HG02798 (cell line): ENCODE data around the gene QRICH1.
"Not testable (repeated sequence)": the region's sequence is repeated elsewhere in the genome, so short reads cannot be mapped to it uniquely, and the experiment has no call there.

ENCODE experiments used
- ATAC-seq: cut with Tn5 transposase; IDR thresholded peaks from one replicate; pipeline ENCODE4 v1.9.1; 2021; ENCODE audit warnings: mild to moderate bottlenecking; ENCODE audit not compliant: unreplicated experiment, poor library complexity

QRICH1 gene

DNA sequence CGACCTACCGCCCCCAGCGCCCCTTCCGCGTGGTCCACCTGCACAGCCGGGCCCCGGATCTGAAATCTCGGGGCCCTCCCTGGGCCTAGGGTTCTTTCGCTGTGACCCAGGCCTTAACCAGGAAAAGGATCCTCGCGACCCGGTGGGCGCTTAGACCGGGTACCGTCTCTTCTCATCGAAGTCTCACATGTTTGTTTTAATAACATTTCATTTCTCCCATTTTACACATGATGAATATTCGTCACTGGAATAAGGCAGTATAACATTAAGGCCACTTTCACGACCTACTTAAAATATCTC lies 75.2 kb downstream of the QRICH1 start:
- ATAC-seq: no peak

DNA sequence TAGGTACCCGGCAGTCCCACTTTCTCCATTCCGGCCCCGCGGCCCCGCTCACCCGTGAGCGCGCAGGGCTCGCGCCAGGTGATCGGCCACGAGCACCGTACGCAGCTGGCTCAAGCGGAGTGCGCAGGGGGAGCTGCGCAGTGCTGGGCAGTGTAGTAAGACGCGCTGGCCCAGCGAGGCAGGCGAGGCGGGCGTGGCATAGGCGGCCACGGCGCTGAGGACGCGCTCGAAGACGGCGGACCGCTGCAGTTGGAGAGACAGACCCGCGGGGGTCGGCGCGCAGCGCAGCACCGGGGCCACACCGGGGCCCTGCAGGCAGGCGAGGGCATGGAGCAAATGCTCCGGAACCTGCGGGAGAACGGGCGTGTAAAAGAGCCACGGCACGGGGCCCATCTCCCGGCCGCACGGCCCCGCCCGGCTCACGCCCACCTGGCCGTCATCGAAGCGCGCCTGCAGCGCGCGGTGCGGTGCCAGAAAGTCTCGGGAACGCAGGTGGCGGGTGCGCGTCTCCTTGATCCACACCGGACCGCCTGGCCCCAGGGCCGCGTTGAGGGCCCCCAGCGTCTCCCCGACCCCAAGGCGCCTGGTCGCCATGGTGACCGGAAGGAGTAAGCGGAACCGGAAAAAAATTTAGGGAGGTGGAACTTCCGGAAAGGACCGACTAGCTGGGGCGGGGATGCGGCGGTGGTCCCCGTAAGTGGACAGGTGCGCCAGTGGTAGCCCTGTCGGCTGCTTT lies 75.7 kb downstream of the QRICH1 start, which contains the start of gene DALRD3:
Gene DALRD3, minus strand, starts transcription at position 610 of the 736 bp plus-strand sequence. Its CDS starts 16 bp downstream, at position 594.
- no peak for ATAC-seq

DNA sequence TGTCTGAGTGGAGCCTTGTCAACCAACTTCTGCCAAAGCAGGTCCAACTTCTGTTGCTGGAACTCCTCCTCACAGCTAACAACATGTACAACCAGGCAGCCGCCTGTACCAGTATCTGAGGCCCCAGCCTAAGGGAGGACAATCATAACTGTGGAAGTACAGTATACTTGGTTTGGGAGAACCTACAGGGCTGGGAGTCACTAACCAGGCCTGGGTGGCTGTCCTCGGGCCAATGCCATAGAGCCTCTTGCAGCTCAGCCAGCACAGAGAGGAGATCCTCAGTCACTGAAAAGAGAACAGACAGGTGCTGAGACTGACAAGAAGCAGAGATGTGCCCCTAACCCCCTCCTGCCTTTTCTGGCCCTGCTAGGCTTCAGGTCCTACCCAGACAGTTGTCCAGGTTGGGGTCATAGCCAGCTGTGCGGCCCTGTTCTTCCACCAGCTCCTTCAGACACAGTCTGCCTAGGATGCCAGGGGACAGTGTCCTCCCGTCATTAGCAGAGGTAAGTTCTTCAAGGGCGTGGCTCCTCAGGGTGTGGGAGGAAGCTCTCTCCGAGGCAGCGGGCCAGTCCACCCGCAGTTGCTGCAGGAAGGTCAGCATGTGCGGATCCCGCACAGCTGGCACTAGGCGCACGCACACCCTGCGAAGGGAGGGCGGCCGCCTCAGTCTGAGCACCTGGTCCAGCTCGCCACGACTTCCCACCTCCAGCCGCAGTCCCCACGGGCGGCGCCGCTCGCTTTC lies 76.5 kb downstream of the QRICH1 start:
- ATAC-seq: no peak

DNA sequence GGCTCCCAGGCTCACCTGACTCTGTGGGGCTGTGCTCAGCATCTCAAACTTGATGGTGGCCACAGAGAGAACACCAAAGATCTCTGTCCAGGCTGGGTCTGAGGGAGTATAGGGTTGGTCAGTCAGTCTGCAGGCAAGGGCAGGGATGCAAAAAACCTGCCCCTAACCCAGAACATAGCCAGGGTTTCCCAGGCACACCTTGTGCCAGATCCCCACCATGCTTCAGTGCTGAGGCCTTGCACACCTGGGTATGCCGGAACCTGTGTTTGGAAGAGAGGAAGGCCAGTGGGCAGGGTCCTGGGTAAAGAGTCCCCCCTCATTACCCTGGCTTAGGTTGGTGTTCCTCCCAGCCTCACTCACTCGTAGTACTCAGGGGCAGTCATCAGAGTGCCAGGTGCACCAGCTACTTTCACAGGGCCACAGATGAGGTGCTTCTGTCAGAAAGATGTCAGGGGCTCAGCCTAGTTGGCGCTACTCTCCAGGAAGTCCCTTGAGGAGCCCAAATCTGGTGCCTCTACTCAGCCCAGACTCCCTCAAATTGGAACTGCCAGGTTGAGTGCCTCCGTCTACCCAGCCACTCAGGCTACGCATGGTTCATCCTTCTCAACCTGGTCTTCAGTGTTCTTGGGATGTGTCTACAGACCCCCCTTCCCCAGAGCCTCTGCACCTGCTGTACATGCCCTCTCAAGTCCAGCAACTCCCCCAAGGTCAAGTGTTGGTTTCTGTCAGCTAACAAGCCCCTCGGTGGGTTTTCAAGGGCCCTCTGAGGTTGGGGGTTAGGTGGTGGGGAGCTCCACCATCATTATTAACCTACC lies 77.2 kb downstream of the QRICH1 start:
- ATAC-seq: no peak

DNA sequence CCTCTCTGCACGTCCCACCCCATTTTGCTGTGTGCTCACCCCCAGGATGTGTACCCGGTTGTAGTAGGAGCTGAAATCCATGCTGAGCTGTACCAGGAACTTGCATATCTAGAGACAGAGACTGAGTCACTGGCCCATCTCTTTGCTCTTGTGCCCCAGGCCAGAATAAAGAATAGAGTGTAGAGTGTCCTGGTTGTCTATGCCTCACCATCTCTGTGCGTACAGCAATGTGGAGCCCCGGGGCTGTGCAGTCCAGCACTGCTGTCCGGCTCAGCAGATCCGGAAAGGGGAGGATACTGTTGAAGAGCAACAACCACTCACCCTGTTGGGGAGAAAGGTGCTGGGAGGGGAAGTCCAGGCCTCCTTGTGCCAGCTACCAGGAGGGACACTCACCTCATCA lies 78.1 kb downstream of the QRICH1 start:
- ATAC-seq: no peak

DNA sequence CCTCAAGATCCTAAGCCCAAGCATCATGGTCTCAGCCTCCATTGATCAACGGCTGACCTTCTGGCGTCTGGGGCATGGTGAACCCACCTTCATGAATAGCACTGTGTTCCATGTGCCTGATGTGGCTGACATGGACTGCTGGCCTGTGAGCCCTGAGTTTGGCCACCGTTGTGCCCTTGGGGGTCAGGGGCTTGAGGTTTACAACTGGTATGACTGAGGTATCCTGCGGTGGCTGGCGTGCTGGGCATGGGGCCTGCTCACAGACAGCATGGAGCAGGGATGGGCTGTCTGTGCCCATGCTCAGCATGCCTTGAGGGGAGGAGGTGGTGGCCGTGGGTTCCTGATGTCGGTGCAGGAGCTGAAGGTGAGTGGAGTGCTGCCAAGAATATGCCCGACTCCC lies 78.8 kb downstream of the QRICH1 start:
- ATAC-seq: no peak

DNA sequence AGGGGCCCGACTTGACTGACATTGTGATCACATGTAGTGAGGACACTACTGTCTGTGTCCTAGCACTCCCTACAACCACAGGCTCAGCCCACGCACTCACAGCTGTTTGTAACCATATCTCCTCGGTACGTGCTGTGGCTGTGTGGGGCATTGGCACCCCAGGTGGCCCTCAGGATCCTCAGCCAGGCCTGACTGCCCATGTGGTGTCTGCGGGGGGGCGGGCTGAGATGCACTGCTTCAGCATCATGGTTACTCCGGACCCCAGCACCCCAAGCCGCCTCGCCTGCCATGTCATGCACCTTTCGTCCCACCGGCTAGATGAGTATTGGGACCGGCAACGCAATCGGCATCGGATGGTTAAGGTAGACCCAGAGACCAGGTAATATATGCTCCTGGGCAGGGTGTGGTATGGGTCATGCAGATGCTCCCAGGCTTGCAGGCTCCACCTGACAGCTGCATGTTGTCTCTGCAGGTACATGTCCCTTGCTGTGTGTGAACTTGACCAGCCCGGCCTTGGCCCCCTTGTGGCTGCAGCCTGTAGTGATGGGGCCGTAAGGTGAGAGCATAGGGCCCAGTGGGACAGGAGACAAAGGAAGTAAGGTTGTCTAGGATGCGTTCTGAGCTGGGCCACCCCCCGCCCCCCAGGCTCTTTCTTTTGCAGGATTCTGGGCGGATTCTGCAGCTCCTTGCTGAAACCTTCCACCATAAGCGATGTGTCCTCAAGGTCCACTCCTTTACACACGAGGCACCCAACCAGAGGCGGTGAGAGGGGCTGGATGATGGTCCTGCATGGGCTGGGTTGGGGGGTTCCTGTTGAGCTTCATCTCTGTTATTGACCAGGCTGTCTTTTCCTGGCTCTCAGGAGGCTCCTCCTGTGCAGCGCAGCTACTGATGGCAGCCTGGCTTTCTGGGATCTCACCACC lies 79.9 kb downstream of the QRICH1 start:
- ATAC-seq: no peak

DNA sequence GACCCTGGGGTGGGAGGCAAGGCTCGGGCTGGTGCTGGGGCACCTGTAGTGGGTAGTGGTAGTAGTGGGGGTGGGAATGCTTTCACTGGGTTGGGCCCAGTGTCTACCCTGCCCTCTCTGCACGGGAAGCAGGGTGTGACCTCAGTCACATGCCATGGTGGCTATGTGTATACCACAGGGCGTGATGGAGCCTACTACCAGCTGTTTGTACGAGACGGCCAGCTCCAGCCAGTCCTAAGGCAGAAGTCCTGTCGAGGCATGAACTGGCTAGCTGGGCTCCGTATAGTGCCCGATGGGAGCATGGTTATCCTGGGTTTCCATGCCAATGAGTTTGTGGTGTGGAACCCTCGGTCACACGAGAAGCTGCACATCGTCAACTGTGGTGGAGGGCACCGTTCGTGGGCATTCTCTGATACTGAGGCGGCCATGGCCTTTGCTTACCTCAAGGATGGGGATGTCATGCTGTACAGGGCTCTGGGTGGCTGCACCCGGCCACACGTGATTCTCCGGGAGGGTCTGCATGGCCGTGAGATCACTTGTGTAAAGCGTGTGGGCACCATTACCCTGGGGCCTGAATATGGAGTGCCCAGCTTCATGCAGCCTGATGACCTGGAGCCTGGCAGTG lies 80.6 kb downstream of the QRICH1 start:
- ATAC-seq: no peak

DNA sequence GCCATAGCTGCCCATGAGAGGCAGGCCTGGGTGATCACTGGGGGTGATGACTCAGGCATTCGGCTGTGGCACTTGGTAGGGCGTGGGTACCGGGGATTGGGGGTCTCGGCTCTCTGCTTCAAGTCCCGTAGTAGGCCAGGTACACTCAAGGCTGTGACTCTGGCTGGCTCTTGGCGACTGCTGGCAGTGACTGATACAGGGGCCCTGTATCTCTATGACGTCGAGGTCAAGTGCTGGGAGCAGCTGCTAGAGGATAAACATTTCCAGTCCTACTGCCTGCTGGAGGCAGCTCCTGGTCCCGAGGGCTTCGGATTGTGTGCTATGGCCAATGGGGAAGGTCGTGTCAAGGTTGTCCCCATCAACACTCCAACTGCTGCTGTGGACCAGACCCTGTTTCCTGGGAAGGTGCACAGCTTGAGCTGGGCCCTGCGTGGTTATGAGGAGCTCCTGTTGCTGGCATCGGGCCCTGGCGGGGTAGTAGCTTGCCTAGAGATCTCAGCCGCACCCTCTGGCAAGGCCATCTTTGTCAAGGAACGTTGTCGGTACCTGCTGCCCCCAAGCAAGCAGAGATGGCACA lies 81.3 kb downstream of the QRICH1 start:
- ATAC-seq: no peak

DNA sequence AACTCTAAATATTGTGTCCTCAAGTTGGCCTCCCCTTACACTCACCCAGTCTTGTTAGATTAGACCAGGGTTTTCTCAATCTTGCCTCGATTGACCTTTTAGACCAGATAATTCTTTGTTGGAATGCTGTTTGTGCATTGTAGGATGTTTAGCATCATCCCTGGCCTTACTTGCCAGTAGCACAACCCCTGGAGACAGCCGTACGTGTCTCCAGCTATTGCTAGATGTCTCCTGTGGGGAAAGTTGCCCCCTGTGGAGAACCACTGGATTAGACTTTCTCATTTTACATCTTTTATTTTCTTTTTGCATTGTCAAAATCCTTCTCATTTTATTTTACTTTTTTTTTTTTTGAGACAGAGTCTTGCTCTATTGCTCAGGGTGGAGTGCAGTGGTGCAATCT lies 84.5 kb downstream of the QRICH1 start:
- ATAC-seq: no peak

DNA sequence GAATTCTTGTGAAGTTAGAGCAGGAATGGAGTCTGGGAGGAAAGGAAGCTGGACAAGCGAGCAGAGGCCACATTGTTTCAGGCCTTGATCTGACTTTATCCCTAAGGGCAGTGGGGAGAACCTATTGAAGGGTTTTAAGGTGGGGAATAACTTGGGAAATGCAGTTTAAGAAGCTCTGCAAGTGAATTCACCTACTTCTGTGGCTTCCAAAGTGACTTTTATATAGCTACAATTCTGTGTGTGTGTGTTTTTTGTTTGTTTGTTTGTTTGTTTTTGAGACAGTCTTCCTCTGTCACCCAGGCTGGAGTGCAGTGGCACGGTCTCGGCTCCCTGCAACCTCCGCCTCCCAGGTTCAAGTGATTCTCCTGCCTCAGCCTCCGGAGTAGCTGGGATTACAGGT lies 85.2 kb downstream of the QRICH1 start:
- ATAC-seq: not testable (repeated sequence)

DNA sequence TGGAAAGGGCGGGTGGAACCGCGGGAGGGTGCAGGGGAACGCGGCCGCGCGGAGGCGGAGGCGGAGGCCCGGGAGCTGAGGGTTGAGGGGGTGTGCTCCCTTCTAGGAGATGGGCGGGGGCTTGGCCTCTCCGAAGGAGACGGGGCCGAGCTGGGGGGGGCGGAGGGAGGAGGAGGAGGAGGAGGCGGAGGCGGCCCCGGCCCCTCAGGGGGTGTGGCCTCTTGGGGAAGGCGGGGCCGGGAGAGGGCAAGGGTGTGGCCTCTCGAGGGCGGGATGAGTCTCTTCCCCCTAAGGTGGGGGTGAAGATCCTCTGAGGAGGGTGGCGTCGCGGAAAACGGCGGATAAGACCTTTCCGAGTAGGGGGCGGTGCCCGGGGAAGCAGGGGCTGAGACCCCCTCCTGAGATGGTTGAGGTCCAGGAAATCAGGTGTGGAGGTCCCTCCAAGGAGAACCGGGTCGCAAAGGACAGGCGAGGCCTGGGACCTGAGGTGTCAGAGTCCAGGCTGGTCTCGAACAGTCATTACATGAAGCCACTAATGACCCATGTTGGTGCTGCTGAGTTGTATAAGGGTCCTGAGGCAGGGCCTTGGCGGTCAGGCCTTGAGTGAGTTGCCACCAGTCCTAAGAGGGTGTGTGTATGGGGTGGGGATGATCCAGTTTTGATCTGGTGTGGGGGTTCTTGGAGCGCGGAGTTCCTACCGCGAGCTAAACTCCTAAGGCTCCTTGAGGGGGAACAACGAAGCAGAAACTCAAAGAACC lies 85.9 kb downstream of the QRICH1 start:
- peak; percentile 40 for ATAC-seq

DNA sequence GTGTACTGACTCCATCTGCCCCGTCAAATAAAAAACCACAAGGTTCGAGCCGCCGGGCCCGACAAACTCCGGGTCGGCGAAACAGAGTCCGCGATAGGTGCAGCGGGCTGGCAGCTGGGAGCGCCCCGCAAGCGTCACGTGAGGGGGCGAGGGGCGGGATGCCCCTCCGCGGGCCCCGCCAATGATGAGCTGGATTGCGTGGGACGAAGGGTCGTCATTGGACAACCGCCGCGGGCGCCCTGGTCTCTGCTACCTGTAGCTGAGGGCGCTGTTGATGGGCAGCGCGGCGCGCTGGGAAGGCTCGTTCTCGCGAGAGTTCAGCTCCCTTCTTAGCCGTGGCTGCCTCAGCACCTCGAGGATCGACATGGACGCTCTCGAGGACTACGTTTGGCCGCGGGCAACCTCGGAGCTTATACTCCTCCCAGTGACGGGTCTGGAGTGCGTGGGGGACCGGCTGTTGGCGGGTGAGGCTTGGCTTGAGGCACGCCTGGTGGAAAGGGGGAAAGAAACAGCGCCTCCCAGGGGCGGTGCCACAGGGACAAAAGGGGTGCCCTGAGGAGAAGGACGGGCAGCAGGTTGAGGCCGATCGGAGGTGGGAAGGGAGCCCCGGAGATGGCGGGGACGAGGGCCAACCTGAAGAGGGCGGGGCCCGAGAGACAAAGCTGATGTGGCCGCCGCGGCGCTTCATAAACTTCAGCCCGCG lies 86.7 kb downstream of the QRICH1 start, which contains the start of gene WDR6:
Gene WDR6, plus strand, starts transcription at position 324 of the 703 bp plus-strand sequence. Its CDS starts 41 bp downstream, at position 365.
- peak; percentile 92 for ATAC-seq

DNA sequence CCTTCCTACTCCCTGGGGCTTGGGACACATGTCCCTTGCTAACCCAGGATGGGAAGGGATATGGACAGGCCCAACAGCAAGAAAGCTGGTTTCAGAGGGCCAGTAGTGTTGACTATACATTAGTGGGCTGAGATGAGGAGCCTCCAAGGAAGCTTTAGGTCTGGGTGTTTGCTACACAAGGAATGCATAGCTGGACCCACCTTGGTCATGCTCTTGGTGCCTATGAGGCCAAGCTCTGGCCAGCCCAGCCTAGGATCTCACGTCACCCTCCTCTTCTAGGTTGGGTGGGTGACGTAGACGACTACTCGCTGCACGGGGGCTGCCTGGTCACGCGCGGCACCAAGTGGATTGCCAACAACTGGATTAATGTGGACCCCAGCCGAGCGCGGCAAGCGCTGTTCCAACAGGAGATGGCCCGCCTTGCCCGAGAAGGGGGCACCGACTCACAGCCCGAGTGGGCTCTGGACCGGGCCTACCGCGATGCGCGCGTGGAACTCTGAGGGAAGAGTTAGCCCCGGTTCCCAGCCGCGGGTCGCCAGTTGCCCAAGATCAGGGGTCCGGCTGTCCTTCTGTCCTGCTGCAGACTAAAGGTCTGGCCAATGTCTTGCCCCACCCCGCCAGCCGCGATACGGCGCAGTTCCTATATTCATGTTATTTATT lies 87.3 kb downstream of the QRICH1 start:
- ATAC-seq: no peak

DNA sequence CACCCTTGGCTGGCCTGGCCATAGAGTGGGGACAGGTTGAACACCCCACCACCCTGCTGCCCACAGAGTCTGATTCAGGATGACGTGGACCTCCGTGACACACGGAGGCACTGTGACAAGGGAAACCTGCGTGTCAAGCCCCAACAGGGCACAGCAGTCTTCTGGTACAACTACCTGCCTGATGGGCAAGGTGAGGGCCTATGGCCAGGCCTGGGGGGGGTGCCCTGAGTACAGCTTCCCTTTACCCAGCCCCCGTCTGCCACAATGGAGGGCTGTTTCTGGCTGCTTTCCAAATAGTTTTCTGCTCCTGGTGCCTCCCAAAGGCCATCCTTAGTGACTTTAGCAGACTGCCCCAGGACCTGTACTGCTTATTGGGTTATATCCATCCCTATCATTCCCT lies 87.9 kb downstream of the QRICH1 start:
- ATAC-seq: no peak

DNA sequence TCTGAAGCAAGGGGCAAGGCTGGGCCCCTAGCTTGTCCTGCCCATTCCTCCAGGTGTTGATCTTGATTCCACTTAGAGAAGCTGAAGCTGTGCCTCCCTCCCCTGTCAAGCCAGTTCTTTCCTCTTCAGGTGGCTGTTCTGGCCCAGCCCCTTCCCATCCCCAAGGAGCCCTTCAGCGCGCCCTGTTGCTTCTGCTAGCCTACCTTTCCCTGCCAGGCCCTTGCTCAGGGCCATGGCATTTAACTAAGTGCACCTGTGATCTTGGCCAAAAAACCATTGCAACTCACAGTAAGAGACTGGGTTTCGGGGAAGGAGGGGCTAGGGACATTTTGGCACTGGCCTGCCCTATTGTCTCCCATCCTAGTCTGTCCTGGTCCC lies 88.6 kb downstream of the QRICH1 start:
- no peak for ATAC-seq
